Measurements from ENCODE around the gene ZNF76.

Gene ZNF76

GRCh38 chr6:35293681-35294080, 34.1 kb downstream of the ZNF76 start:
- TF ChIP-seq CTCF (IDR thresholded peaks at IDR 0.05; ENCODE audit: low read depth, low read length, missing control alignments), result no peak
- no peak overlapping the region for H3K4me3 ChIP-seq (ENCODE audit: low read depth, low read length)
- DNase-seq (ENCODE audit: low read depth), result no peak

- DNase-seq (ENCODE audit: low read depth), result no peak
- H3K4me3 ChIP-seq (ENCODE audit: low read depth, low read length), result no peak overlapping the region
- peak; percentile 84 for TF ChIP-seq CTCF (IDR thresholded peaks at IDR 0.05; ENCODE audit: low read depth, low read length, missing control alignments)
These were observed 34.9 kb downstream of the ZNF76 start for GRCh38 chr6:35294308-35294945.

- no peak overlapping the region for H3K4me3 ChIP-seq (ENCODE audit: low read depth, low read length)
- no peak for DNase-seq (ENCODE audit: low read depth)
- no peak for TF ChIP-seq CTCF (IDR thresholded peaks at IDR 0.05; ENCODE audit: low read depth, low read length, missing control alignments)
These were observed 35.5 kb downstream of the ZNF76 start for GRCh38 chr6:35295036-35295435.

- no peak overlapping the region for H3K4me3 ChIP-seq (ENCODE audit: low read depth, low read length)
- TF ChIP-seq CTCF (IDR thresholded peaks at IDR 0.05; ENCODE audit: low read depth, low read length, missing control alignments), result no peak
- no peak for DNase-seq (ENCODE audit: low read depth)
These were observed 36.2 kb downstream of the ZNF76 start for GRCh38 chr6:35295521-35296315.

DNA sequence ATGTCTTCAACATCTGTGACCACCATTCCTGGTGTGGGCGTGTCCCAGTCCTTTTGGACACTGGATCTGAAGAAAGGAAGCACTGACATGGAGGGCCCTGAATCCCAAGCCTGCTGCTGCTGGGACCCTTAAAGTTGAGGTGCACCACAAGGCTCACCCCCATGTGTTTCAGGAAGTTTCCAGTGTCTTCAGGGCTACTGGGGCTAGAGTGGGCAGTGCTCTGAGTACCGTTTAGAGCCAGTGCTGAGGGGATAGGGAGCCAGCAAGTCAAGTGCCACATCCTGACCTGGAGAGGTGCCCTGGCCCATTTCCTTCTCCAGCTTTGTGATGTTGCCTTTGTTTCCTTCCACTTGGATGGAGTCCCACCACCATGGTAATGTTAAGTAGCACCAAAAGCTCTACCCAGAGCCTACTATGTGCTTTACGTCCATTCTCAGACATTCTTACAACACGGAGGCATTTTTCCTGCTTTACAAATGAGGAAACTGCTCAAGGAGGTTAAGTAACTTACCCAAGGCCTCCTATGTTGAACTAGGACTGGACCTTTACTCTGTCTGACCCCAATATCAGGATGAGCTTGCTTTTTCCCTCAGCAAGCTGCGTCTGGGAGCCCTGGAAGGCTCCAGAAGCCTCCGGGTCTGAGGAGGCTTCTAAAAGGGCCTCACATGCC, 37.5 kb downstream of the ZNF76 start:
- no peak for TF ChIP-seq CTCF (IDR thresholded peaks at IDR 0.05; ENCODE audit: low read depth, low read length, missing control alignments)
- DNase-seq (ENCODE audit: low read depth), result no peak
- no peak overlapping the region for H3K4me3 ChIP-seq (ENCODE audit: low read depth, low read length)

DNA sequence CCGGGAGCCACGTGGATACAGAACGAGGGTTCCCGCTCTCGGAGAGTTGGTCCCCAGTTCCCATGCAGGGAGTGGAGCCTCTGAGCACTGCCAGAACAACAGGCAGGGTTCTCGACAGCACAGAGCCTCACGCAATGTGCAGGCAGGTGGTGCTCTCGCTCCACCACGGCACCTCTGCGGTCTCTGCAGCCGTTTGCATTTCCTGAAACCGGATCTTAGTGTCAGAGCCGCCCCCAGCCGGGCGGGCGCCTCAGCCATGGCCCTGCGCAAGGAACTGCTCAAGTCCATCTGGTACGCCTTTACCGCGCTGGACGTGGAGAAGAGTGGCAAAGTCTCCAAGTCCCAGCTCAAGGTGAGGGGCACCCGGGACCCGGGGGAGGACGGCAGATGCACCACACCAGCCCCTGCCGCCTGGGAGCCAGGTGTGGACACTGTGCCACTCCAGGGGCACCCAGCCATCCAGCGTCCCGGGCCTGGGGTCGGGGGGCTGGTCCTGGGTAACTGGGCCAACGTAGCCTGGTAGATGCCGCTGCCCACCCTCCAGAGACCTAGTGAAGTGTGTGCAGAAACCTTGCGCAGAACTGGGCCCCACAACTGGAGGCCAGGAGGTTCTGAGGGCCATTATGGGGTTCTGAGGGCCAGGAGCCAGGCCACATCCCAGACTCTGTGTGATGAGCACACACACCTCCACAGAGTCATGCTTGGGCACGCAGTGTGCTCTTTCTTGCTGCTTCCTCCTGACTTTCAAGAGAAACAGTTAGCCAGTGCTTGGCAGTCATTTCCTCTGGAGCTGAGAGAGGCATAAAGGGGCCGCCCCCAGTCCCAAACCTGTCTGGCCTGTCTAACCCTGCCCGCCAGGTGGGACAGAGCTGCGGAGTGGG, 38.3 kb downstream of the ZNF76 start, which contains the start of gene DEF6:
Gene DEF6, plus strand, starts transcription at position 218 of the 881 bp plus-strand sequence. Its CDS starts 39 bp downstream, at position 257.
- peak within 1 kb of the TSS; percentile 93 for H3K4me3 ChIP-seq (ENCODE audit: low read depth, low read length)
- peak; percentile 94 for TF ChIP-seq CTCF (IDR thresholded peaks at IDR 0.05; ENCODE audit: low read depth, low read length, missing control alignments)
- DNase-seq (ENCODE audit: low read depth), result peak; percentile 81
